K562 (cell line): ENCODE data around the gene PCCB. TPM values are rescaled to one million over a fixed set of nuclear protein-coding genes. Genes with fewer than 3 reads are reported as not detected.

Experiments
- ADNP ChIP-seq: fragments of 200-800 bp; sonication (Bioruptor generic); IDR thresholded peaks from 2 replicates; pipeline ENCODE4 v1.6.1; 2016; ENCODE audit warnings: missing genetic modification characterization, missing compliant biosample characterization
- CBX1 ChIP-seq: sonication (generic); IDR thresholded peaks from 2 replicates; pipeline ENCODE4 v1.6.1; 2016; ENCODE audit warnings: antibody characterized with exemption, low read depth, mild to moderate bottlenecking
- CBX3 ChIP-seq, 2 experiments: IDR thresholded peaks; 1 replicate in 1 of 2; 2 replicates in 1 of 2; pipeline ENCODE4 v1.6.1; 2012; ENCODE audit warnings: inconsistent platforms in 2 of 2, low read length in 2 of 2, borderline replicate concordance in 1 of 2, control low read depth in 1 of 2
- CREB1 ChIP-seq, 2 experiments: sonication (generic) in 1 of 2; formaldehyde crosslinking in 1 of 2; IDR thresholded peaks; 2 replicates each; pipeline versions ENCODE4 v1.6.1 to v1.8.0; 2012 to 2022; ENCODE audit warnings: inconsistent platforms in 1 of 2, mild to moderate bottlenecking in 1 of 2, missing genetic modification reagents in 1 of 2, moderate library complexity in 1 of 2
- MAZ ChIP-seq, 2 experiments: fragments of 450-650 bp in 1 of 2; sonication (generic) in 1 of 2; formaldehyde crosslinking; IDR thresholded peaks in 1 of 2; conservative IDR thresholded peaks in 1 of 2; 2 replicates each; pipeline versions ENCODE4 v1.4.0 to v1.5.0; 2020; ENCODE audit warnings: mild to moderate bottlenecking in 1 of 2, missing genetic modification reagents in 1 of 2
- MBD2 ChIP-seq: sonication (generic); IDR thresholded peaks from 2 replicates; pipeline ENCODE4 v1.6.1; 2016; ENCODE audit warnings: low read depth, borderline replicate concordance
- NCOR1 ChIP-seq: fragments of 450-650 bp; IDR thresholded peaks from 2 replicates; pipeline ENCODE4 v1.6.1; 2016; ENCODE audit warnings: mild to moderate bottlenecking, moderate library complexity
- NR2C2 ChIP-seq, 2 experiments: fragments of 200-800 bp in 1 of 2; sonication (Bioruptor generic) in 1 of 2; sonication (generic) in 1 of 2; formaldehyde crosslinking in 1 of 2; IDR thresholded peaks; 2 replicates each; pipeline versions ENCODE4 v1.6.1 to v1.8.0; 2016 to 2022; ENCODE audit warnings: mild to moderate bottlenecking in 1 of 2, missing compliant biosample characterization in 1 of 2, missing genetic modification characterization in 1 of 2, missing genetic modification reagents in 1 of 2
- PCBP2 ChIP-seq: fragments of 200-400 bp; formaldehyde crosslinking; IDR thresholded peaks from 2 replicates; pipeline ENCODE4 v1.6.1; 2018; ENCODE audit warnings: low read length, low read depth, mild to moderate bottlenecking, moderate library complexity; ENCODE audit not compliant: poor library complexity, severe bottlenecking
- PHF20 ChIP-seq: fragments of 450-650 bp; IDR thresholded peaks from 2 replicates; pipeline ENCODE4 v1.6.1; 2018; ENCODE audit not compliant: partially characterized antibody
- RB1 ChIP-seq: fragments of 450-650 bp; IDR thresholded peaks from 2 replicates; pipeline ENCODE4 v1.6.1; 2017; ENCODE audit warnings: low read depth, mild to moderate bottlenecking
- RBM22 ChIP-seq: fragments of 200-400 bp; formaldehyde crosslinking; IDR thresholded peaks from 2 replicates; pipeline ENCODE4 v1.6.1; 2018; ENCODE audit warnings: low read length, low read depth; ENCODE audit not compliant: poor library complexity, severe bottlenecking
- RBM25 ChIP-seq: fragments of 200-400 bp; formaldehyde crosslinking; IDR thresholded peaks from 2 replicates; pipeline ENCODE4 v1.6.1; 2018; ENCODE audit warnings: low read length, low read depth, moderate library complexity; ENCODE audit not compliant: severe bottlenecking
- SMAD3 ChIP-seq: fragments of 450-650 bp; formaldehyde crosslinking; conservative IDR thresholded peaks from 2 replicates; pipeline ENCODE4 v1.4.0; 2020; ENCODE audit warnings: mild to moderate bottlenecking
- SMARCA5 ChIP-seq: fragments of 450-650 bp; IDR thresholded peaks from 2 replicates; pipeline ENCODE4 v1.6.1; 2016
- STAG1 ChIP-seq: sonication (generic); formaldehyde crosslinking; IDR thresholded peaks from 2 replicates; pipeline ENCODE4 v1.5.0; 2020; ENCODE audit warnings: missing genetic modification reagents, borderline replicate concordance
- STAT6 ChIP-seq: sonication (generic); formaldehyde crosslinking; IDR thresholded peaks from 2 replicates; pipeline ENCODE4 v1.8.1; 2023; ENCODE audit warnings: mild to moderate bottlenecking, missing genetic modification reagents
- ZBTB2 ChIP-seq: fragments of 450-650 bp; IDR thresholded peaks from 2 replicates; pipeline ENCODE4 v1.6.1; 2016; ENCODE audit warnings: antibody characterized with exemption
- ZBTB26 ChIP-seq: fragments of 450-650 bp; formaldehyde crosslinking; IDR thresholded peaks from 2 replicates; pipeline ENCODE4 v1.4.0; 2022; ENCODE audit warnings: missing genetic modification characterization
- ZNF511 ChIP-seq: sonication (generic); formaldehyde crosslinking; IDR thresholded peaks from 2 replicates; pipeline ENCODE4 v1.8.0; 2022; ENCODE audit warnings: mild to moderate bottlenecking, missing genetic modification reagents
- ZZZ3 ChIP-seq: fragments of 450-650 bp; IDR thresholded peaks from 2 replicates; pipeline ENCODE4 v1.6.1; 2016; ENCODE audit warnings: antibody characterized with exemption, mild to moderate bottlenecking, moderate library complexity
- polyA plus RNA-seq, 8 experiments: library from polyadenylated mRNA; depleted of rRNA in 4 of 8; stranded (reverse) in 5 of 8; unstranded in 3 of 8; fragments of >200 nt; fragmentation: Nextera tagmentation in 2 of 8; fragmentation: Illumina TruSeq in 1 of 8; extraction: Ambion mirVana in 2 of 8; extraction: Trizol in 1 of 8; gene quantifications; 2 replicates each; pipeline versions ENCODE4 v1.2.1 to v1.2.3, GENCODE V29; 2011 to 2014; ENCODE audit warnings: inconsistent platforms in 1 of 8, missing spikeins in 1 of 8
- total RNA-seq, 7 experiments: library from RNA; depleted of rRNA in 6 of 7; stranded (reverse); fragments of >200 nt in 6 of 7; fragmentation: Illumina TruSeq in 2 of 7; extraction: Trizol in 2 of 7; gene quantifications; 2 replicates each; pipeline versions ENCODE4 v1.2.1 to v1.2.3, GENCODE V29; 2011 to 2021; ENCODE audit warnings: low replicate concordance in 1 of 7

Gene PCCB
- total and polyA plus RNA-seq, 9 of the 15 experiments (the other 6 are each of a cell fraction or from before 2014, with no cell fraction given): 69.5 to 173 (median 92.8) TPM

GRCh38 chr3:136250059-136250902 is at the start of gene PCCB (continued):
- TF ChIP-seq ZBTB2: peak; percentile 73
- TF ChIP-seq PCBP2: no peak
- TF ChIP-seq RBM22: no peak
- TF ChIP-seq SMARCA5: no peak
- TF ChIP-seq CBX3 (IDR thresholded peaks at IDR 0.05; ENCODE audit: borderline replicate concordance in 1 of 2, low read length in 2 of 2): peak in 1 of 2 experiments; percentile 64; a peak in 1 of 3 replicates
- TF ChIP-seq CREB1 (IDR thresholded peaks at IDR 0.05): peak; percentile 62; the same call in 1 of the 2 replicates
- TF ChIP-seq CREB1 (CRISPR knock-in tag; IDR thresholded peaks at IDR 0.05): peak; percentile 72; the same call in 1 of the 2 replicates
- TF ChIP-seq STAT6: peak; percentile 63; the same call in 1 of the 2 replicates
- TF ChIP-seq ZZZ3: no peak
- TF ChIP-seq MAZ (CRISPR knock-in tag; conservative IDR thresholded peaks at IDR 0.05 in 1 of 2, IDR thresholded peaks at IDR 0.05 in 1 of 2): peak; percentile 22 to 33; a peak in 2 of 4 replicates
- peak; percentile 85 for TF ChIP-seq ADNP (tag)
- no peak for TF ChIP-seq STAG1 (CRISPR knock-in tag)
- TF ChIP-seq NR2C2 (CRISPR knock-in tag; IDR thresholded peaks at IDR 0.05): 0 out of 2 replicates have a peak, but pooled peaks have one; percentile 48
- peak; percentile 67 for TF ChIP-seq NR2C2 (tag; IDR thresholded peaks at IDR 0.05)
- no peak for TF ChIP-seq ZBTB26 (CRISPR knock-in tag)
- no peak for TF ChIP-seq RBM25
- no peak for TF ChIP-seq NCOR1
- peak; percentile 61 for TF ChIP-seq PHF20
- peak; percentile 82 for TF ChIP-seq RB1
- no peak for TF ChIP-seq SMAD3 (CRISPR knock-in tag)
- TF ChIP-seq MBD2: peak; percentile 76
- peak; percentile 72; the same call in 1 of the 2 replicates for TF ChIP-seq CBX1
- TF ChIP-seq ZNF511 (CRISPR knock-in tag): peak; percentile 78; the same call in 1 of the 2 replicates
